ENCODE measurements around the gene NNAT. TPM values are rescaled to one million over a fixed set of nuclear protein-coding genes. Genes with fewer than 3 reads are reported as not detected.

The NNAT gene
- total and polyA plus RNA-seq, 2 donors (not counting 3 experiments of a cell fraction or from before 2014, with no cell fraction given), result 2.3 to 32.9 TPM

- Histone ChIP-seq H3K9ac (replicated peaks; ENCODE audit: extremely low read depth, insufficient read depth, low read length) (no peak overlapping the region), H3K79me2 (ENCODE audit: control insufficient read depth, insufficient read depth, low read length) (no peaks in the 10 kb centered on the region), H3K27ac (ENCODE audit: insufficient read depth, low read depth, low read length) (no peak overlapping the region), H3K9me3 (replicated peaks; ENCODE audit: control insufficient read depth, insufficient read depth, low read length) (no peaks in the 10 kb centered on the region), H3K4me2 (ENCODE audit: insufficient read depth, low read length) (no peak overlapping the region), H3K9me1 (replicated peaks; ENCODE audit: control insufficient read depth, extremely low read depth, insufficient read depth, low read length) (no peaks in the 10 kb centered on the region), H4K20me1 (replicated peaks; ENCODE audit: control insufficient read depth, extremely low read depth, insufficient read depth, low read length) (no peaks in the 10 kb centered on the region), H3K4me1 (ENCODE audit: control insufficient read depth, extremely low read depth, insufficient read depth, low read length) (no peaks in the 10 kb centered on the region), H2AFZ (ENCODE audit: low read depth, low read length) (no peak overlapping the region), H3K4me3 (replicated peaks in 1 of 3; ENCODE audit: insufficient read depth in 1 of 3, low read depth in 1 of 3, low read length in 3 of 3) (no peak overlapping the region), H3K36me3 (ENCODE audit: control insufficient read depth in 2 of 2, extremely low read depth in 1 of 2, insufficient read depth in 2 of 2, low read length in 2 of 2) (peaks cover 0 to 2% of the 10 kb centered on the region in 2 experiments), H3K27me3 (ENCODE audit: control insufficient read depth in 2 of 2, insufficient read depth in 2 of 2, low read length in 2 of 2) (no peaks in the 10 kb centered on the region)
- ChIA-PET CTCF (interaction anchor here (2.0 kb wide), 1 partner anchor 14 kb away, joined by 6 read pairs; no protein-coding TSS in a partner anchor), POLR2A (no interaction called here)
- BruUV-seq (replicated peaks), result no TSS peak
- FAIRE-seq (peak; percentile 43), DNase-seq (ENCODE audit: low read depth, low spot score) (no peak)
- TF ChIP-seq POLR2AphosphoS5 (IDR thresholded peaks at IDR 0.05; ENCODE audit: insufficient read depth, low read depth, low read length), result peak; percentile 11
- TF ChIP-seq MYC (IDR thresholded peaks at IDR 0.05; ENCODE audit: low read depth, low read length), result no peak
- intact Hi-C loops (cut with micrococcal nuclease) (no loop called here), dilution Hi-C loops (cut with MboI; ENCODE audit: extremely low pct_ligation_motif_present, low sequenced_read_pairs) (loop anchor here (25.0 kb wide), 1 partner anchor 243 kb away; the partner anchor contains the start of gene GHRH)
Observed at GRCh38 chr20:37505263-37506151, 15.5 kb upstream of the NNAT start.

GRCh38 chr20:37506152-37506725, 14.8 kb upstream of the NNAT start:
- H3K9ac ChIP-seq (replicated peaks; ENCODE audit: extremely low read depth, insufficient read depth, low read length), result no peak overlapping the region
- FAIRE-seq, result no peak
- no TSS peak for BruUV-seq (replicated peaks)
- CTCF ChIA-PET, result interaction anchor here (2.0 kb wide), 1 partner anchor 13 kb away, joined by 6 read pairs; no protein-coding TSS in a partner anchor
- no peak overlapping the region for H3K4me2 ChIP-seq (ENCODE audit: insufficient read depth, low read length)
- no peaks in the 10 kb centered on the region for H3K9me1 ChIP-seq (replicated peaks; ENCODE audit: control insufficient read depth, extremely low read depth, insufficient read depth, low read length)
- no peak overlapping the region for H3K27ac ChIP-seq (ENCODE audit: insufficient read depth, low read depth, low read length)
- no peaks in the 10 kb centered on the region for H3K27me3 ChIP-seq (ENCODE audit: control insufficient read depth in 2 of 2, insufficient read depth in 2 of 2, low read length in 2 of 2)
- H3K4me1 ChIP-seq (ENCODE audit: control insufficient read depth, extremely low read depth, insufficient read depth, low read length), result no peaks in the 10 kb centered on the region
- no peak for TF ChIP-seq GATA2 (IDR thresholded peaks at IDR 0.05; ENCODE audit: insufficient read depth, insufficient read length, low read depth, low read length)
- no peak for TF ChIP-seq JUN (IDR thresholded peaks at IDR 0.05; ENCODE audit: borderline replicate concordance, insufficient read depth, insufficient read length, low read depth)
- no peak for TF ChIP-seq MAX (IDR thresholded peaks at IDR 0.05; ENCODE audit: insufficient read depth, insufficient read length)
- TF ChIP-seq EZH2 (IDR thresholded peaks at IDR 0.05; ENCODE audit: borderline replicate concordance, low read depth, low read length, severe bottlenecking), result no peak
- no peak for TF ChIP-seq POLR2AphosphoS5 (IDR thresholded peaks at IDR 0.05; ENCODE audit: insufficient read depth, low read depth, low read length)
- no peak for TF ChIP-seq POLR2A (IDR thresholded peaks at IDR 0.05; ENCODE audit: low read depth, low read length)
- TF ChIP-seq CTCF (IDR thresholded peaks at IDR 0.05; ENCODE audit: extremely low read depth in 1 of 2, insufficient read depth in 1 of 2, low read depth in 1 of 2, low read length in 2 of 2), result no peak
- intact Hi-C loops (cut with micrococcal nuclease) (no loop called here), dilution Hi-C loops (cut with MboI; ENCODE audit: extremely low pct_ligation_motif_present, low sequenced_read_pairs) (loop anchor here (25.0 kb wide), 1 partner anchor 244 kb away; the partner anchor contains the start of gene GHRH)
- no peaks in the 10 kb centered on the region for H3K9me3 ChIP-seq (replicated peaks; ENCODE audit: control insufficient read depth, insufficient read depth, low read length)
- H2AFZ ChIP-seq (ENCODE audit: low read depth, low read length), result no peak overlapping the region
- POLR2A ChIA-PET, result no interaction called here
- H3K36me3 ChIP-seq (ENCODE audit: control insufficient read depth in 2 of 2, extremely low read depth in 1 of 2, insufficient read depth in 2 of 2, low read length in 2 of 2), result peaks cover 0 to 7% of the 10 kb centered on the region in 2 experiments
- no peak overlapping the region for H3K4me3 ChIP-seq (replicated peaks in 1 of 3; ENCODE audit: insufficient read depth in 1 of 3, low read depth in 1 of 3, low read length in 3 of 3)
- no peak for DNase-seq (ENCODE audit: low read depth, low spot score)
- H3K79me2 ChIP-seq (ENCODE audit: control insufficient read depth, insufficient read depth, low read length), result no peaks in the 10 kb centered on the region
- no peaks in the 10 kb centered on the region for H4K20me1 ChIP-seq (replicated peaks; ENCODE audit: control insufficient read depth, extremely low read depth, insufficient read depth, low read length)

Measured in endothelial cell of umbilical vein (primary cell).